GM18526 (cell line): ENCODE measurements around the gene SYNPO.

ENCODE experiments used
- POLR2A ChIP-seq: IDR thresholded peaks from 3 replicates; pipeline ENCODE4 v1.6.1; 2011; ENCODE audit not compliant: insufficient read length; ENCODE audit errors: extremely low read depth

Gene SYNPO

DNA sequence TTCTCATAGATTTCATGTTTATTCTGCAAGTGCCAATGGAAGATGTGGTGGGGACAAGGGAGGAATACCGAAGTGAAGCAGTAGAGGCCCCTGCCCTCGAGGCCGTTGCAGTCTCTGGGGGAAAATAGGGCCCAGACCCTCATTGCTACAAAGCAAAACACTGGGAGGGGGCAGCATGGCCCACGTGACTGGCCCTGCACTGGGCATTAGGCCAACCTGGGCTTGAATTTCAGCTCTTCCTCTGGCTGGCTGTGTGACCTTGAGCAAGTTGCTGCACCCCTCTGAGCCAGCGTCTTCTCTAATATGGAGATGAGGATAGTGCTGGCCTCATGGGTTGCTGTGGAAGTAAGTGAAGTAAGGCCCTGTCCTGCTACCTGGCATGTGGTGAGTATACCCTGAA is 709 bp upstream of the SYNPO start:
- no peak for TF ChIP-seq POLR2A

DNA sequence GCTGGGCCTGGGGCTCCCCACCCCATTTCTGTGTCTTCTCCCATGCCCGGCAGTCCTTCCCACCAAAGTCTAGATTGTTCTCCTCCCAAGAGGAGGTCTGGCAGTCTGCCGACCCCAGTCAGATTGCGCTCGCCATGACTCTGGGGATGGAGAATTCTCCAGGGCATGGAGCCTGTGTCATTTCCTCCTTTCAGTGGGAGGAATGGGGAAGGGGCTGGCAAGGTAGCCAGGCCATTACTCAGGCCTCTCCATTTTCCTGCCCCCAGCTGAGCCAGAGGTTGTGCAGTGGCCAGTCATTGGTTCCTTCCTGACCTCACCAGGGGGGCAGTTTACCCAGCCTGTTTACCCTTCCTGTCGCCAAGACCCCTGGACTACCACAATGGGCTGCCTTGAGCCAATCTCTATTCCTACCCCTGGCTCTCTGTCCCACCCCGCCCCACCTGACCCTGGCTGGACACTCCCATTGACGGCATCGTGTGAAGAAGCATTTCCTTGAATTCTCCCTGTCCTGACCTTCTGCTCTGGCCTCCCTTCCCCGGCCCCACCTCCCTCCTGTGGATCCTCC is 628 bp downstream of the SYNPO start:
- TF ChIP-seq POLR2A = no peak

DNA sequence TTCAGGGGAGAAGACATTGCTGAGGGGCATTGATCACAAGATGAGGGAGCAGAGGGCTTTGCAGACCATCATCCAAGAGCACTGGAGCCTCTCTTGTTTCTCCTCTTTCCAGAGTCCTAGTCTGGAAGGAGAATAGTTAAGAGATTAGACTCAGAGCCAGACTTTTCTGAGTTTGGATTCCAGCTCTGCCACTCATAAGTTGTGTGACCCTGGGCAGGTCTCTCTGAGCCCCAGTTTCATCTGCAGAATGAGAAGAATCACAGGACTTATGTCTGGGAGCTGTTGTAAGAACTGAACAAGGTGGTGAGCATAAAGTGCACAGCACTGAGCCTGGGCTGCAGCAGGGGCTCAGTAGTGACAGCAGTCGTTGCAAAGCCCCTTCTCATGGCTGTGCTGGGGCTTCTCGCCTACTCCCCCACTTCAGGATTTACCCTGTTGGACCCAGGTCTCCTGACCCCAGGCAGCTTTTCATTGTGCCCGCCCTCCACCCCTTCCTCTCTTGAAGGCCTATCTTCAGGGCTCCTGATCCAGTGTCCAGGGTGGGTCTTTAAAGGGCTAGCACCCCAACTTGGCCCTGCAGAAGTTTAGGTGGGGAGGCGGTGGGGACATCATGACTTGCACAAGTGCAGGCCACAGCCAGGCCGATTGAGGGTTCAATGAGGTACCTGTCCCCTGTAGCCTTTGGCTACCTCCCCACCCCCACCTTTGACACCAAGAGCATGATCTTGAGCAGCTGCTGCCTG is 1.5 kb downstream of the SYNPO start:
- no peak for TF ChIP-seq POLR2A

DNA sequence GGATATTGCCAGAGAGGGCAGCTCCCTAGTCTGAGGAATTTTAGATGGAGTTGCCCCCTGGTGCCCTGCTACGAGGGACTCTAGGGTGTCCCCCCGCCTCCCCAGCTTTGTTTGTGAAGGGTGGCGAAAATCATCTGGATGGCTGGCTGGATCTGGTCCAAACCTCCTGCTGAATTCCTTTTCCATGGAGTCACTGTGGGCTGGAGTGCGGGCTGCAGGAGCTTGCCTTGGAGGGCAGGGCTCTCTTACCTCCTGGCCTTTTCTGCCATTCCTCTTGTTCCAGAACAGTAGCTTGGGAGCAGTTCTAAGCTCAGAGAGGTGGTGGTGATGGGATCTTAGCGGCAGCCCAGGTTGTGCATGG is 2.1 kb downstream of the SYNPO start:
- TF ChIP-seq POLR2A = no peak

DNA sequence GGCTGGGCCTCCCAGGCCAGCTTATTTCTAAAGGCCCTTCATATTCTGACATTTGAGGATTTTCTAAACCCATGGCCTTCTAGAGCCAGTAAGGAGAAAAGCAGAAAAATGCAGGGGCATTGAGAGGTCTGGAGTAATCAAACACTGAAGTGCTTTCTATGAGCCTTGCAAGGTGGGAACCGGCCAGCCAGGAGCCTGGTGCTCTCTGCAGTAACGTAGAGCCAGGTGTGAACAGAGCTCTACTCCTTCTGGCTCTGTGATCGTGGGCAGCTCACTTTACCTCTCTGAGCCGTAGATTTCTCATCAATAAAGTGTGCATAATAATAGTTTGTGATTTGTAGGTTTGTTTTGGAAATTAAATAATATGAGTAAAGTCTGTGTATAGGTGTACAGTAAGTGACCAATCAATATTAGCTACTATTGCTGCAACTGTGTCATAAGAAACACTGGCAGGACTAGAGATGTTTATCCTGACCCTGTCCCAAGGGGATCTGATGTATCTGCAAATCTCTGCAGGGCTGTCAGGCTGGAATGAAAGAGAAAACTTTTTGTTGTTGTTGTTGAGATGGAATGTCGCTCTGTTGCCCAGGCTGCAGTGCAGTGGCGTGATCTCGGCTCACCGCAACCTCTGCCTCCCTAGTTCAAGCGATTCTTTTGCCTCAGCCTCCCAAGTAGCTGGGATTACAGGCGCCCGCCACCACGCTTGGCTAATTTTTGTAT is 2.7 kb downstream of the SYNPO start:
- TF ChIP-seq POLR2A = no peak

DNA sequence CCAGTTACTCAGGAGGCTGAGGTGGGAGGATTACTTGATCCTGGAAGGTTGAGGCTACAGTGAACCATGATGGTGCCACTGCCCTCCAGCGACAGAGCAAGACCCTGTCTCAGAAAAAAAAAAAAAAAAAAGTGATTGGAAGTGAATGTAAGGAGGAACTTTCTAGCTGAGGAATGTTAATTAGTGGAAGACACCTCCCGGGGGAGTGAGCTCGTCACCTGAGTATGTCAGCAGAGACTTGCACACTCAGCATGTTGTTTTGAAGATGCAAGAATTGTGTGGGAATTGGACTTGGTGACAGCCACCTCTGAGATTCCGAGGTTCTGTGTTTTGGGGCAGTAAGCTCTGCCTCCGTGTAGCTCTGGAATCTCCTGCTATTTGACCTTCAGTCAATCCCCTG is 3.6 kb downstream of the SYNPO start:
- no peak for TF ChIP-seq POLR2A

DNA sequence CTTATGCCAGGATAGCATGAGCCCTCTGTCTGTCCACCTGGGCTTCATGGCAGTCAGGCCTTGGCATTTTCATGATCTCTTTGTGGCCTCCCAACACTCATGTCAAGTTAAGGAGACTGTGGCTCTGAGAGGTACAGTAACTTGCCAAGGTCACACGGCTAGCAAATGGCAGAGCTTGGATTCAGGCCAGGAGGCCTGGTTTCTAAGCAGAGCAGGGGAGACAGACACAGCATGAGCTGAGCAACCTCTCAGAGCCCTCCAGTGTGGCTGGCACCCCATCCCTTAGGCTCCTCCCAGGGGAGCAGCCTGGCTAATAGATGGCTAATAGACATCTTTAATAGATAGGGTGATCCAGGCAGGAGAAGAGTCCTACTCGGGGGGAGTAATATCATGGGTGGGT is 4.1 kb downstream of the SYNPO start:
- TF ChIP-seq POLR2A = no peak

DNA sequence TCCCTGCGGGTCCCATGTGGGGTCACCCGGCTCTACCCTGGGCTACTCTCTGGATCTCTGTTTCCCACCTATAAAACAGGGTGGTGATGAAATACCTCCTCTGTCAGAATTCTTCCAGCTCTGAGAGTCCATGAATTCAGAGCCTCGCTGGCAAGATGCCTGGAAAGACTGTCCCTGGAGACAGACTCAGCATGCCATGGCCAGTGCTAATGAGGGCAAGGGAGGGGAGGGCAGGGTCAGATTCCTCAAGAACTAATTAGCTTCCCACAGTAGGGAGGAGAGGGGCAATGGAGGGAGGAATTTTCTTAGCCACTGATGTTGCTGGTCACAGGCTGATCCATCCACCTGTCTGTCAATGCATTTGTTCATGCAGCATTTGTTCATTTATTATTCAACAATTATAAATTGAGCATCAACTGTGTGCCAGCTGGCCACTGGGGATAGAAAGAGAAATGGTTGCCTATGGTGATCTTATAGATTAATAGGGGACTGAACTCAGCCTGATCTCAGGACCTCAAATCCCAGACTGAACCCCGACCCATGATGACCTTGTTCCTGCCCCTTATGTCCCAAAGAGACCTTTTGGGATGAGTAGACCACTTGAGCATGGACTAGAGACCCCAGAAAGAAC is 4.7 kb downstream of the SYNPO start:
- TF ChIP-seq POLR2A = no peak

DNA sequence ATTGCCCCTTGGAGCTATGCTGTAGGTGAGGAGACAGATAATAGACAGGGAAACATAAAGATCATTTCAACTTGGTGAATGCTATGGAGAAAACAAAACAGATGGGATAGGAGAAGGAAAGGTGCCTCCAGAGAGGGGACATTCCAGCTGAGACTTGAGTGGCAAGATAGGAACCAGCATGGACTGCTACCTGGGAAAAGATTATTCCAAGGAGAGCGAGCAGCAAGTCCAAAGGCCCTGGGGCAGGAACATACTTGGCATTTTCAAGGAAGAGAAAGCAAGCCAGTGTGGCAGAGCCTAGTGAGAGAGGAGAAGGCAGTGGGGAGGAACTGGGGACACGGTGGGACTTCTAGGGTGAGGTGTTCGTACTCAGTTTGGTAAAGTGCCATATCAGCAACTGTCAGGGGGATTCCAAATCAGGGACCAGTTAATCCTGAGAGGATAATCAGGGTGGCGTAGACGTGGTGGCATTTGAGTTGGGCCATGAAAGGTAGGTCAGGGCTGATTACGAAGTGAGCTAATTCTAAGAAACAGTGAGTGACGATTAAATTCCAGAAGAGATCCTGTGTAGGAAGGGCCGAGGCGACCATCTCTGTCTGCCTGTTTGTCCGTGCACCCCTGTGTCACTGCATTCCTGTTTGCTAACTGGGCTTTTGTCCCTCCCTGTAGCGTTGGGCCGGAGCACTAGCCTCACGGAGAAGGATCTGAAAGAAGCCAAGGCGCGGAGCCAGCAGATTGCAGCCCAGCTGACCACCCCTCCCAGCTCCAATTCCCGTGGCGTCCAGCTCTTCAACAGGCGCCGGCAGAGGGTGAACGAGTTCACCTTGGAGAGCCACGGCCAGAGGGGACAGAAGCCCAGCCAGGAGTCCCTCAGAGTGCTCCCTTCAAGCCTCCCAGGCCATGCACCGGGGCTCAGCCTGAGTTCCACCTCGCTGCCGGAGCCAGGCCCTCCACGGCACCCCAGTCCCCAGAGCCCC is 7.1 kb downstream of the SYNPO start:
- no peak for TF ChIP-seq POLR2A

DNA sequence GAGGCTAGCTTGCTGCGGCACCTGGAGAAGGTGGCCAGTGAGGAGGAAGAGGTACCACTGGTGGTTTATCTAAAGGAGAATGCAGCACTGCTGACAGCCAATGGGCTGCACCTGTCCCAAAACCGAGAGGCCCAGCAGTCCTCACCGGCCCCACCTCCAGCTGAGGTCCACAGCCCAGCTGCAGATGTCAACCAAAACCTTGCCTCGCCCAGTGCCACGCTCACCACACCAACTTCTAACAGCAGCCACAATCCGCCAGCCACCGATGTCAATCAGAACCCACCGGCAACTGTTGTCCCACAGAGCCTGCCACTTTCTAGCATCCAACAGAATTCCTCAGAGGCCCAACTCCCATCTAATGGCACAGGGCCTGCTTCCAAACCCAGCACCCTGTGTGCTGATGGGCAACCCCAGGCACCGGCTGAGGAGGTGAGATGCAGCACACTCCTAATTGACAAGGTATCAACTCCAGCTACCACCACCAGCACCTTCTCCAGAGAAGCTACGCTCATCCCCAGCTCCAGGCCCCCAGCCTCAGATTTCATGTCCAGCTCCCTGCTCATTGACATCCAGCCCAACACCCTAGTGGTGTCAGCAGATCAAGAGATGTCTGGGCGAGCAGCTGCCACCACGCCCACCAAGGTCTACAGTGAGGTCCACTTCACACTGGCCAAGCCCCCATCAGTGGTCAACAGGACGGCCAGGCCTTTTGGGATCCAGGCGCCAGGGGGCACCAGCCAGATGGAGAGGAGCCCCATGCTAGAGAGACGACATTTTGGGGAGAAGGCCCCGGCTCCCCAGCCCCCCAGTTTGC is 8.0 kb downstream of the SYNPO start:
- no peak for TF ChIP-seq POLR2A

DNA sequence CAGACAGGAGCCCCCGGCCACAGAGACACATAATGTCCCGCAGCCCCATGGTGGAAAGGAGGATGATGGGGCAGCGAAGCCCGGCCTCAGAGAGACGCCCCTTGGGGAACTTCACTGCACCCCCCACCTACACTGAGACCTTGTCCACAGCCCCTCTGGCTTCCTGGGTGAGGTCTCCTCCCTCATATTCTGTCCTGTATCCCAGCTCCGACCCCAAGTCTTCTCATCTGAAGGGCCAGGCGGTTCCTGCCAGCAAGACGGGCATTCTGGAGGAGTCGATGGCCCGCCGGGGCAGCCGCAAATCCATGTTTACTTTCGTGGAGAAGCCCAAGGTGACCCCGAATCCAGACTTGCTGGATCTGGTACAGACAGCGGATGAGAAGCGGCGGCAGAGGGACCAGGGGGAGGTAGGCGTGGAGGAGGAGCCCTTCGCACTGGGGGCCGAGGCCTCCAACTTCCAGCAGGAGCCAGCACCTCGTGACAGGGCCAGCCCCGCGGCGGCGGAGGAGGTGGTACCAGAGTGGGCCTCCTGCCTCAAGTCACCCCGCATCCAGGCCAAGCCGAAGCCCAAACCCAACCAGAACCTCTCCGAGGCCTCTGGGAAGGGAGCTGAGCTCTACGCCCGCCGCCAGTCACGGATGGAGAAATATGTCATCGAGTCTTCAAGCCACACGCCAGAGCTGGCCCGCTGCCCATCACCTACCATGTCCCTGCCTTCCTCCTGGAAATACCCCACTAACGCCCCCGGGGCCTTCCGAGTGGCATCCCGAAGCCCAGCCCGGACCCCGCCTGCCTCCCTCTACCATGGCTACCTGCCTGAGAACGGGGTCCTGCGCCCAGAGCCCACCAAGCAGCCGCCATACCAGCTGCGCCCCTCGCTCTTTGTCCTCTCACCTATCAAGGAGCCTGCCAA is 8.9 kb downstream of the SYNPO start:
- TF ChIP-seq POLR2A = no peak

DNA sequence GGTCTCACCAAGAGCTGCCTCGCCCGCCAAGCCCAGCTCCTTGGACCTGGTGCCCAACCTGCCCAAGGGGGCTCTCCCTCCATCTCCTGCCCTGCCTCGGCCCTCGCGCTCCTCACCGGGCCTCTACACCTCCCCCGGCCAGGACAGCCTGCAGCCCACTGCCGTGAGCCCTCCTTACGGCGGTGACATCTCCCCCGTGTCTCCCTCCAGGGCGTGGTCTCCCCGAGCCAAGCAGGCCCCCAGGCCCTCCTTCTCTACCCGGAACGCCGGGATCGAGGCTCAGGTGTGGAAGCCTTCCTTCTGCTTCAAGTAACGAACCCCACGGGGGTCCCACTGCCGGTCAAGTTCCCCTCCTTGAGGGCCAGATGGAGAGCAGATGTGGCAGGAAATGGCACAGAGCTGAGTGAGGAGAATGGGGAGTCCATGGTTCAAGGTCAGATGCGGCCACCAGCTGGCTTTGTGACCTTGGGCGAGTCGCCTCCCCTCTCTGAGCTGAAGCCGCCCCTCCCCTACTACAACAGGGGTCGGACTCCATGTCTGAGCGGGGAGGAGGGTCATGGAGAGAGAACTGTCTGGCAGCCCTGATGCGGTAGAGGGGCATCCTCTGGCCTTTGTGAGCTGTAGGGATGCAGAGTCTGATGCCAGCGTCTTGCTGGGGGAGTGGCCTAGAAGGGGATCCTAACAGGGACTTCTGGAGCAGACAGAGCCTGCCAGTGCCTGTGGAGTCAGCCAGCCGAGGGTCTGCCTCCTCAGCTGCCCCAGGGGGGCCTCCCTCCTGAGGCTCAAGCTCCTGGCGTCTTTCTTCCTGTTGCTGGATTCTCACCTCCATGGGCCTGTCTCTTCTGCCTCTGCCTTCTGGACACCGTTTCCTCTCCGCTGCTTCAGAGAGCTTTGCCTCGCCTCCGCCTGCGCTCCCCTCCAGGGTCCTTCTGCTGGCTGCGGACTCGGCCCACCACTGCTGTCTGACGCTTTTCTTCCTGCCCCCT is 9.9 kb downstream of the SYNPO start:
- TF ChIP-seq POLR2A = no peak
